Left ventricle myocardium superior (tissue), 1 donor: ENCODE data around the gene ANGPTL5. TPM values are rescaled to one million over a fixed set of nuclear protein-coding genes. Genes with fewer than 3 reads are reported as not detected.
"Not testable (repeated sequence)": the region's sequence is repeated elsewhere in the genome, so short reads cannot be mapped to it uniquely, and the experiment has no call there.

Source experiments
- ATAC-seq: fragments of 200-7000 bp; cut with Tn5 transposase; one replicate; pipeline ENCODE4 v1.9.1; 2020; ENCODE audit warnings: mild to moderate bottlenecking, moderate library complexity
- DNase-seq: peaks from one replicate; pipeline ENCODE4 v3.0.0-alpha.2; 2020
- intact Hi-C: fragments of 100-400 bp; cut with micrococcal nuclease; formaldehyde crosslinking; loops from one replicate; pipeline ENCODE4 v1.11.0; 2022
- total RNA-seq: library from RNA; stranded (reverse); fragmentation: NEBNext Ultra II Directional; extraction: Animal tissue kit (Norgen Biotek cat#: 25700); gene quantifications from one replicate; pipeline ENCODE4 v1.2.1, GENCODE V29; 2021
- donor health status: DM: no; HTN: yes; CAD: no; lungs with severe emphysema.

The ANGPTL5 gene
- total RNA-seq, 1 donor from 2014 or later = 0.77 TPM

DNA sequence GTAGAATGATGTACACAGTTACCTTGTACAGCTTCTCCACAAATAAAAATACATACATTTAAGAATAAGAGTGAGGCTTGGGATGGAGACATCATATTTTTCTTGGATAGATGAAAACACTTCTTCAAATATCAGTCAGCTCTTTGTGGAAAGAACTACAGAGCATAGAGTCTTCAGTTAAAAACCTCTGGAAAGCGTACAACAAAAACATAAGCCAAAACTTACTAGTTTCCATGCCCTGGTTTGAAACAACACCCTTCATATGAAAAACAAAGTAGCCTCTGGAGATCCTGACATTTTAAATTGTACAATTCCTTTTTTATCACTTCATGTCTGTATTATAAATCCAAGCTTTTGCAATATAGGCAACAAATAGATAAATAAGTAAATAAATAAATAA, 8.5 kb downstream of the ANGPTL5 start:
- ATAC-seq (peak; percentile 56), DNase-seq (no peak)
- intact Hi-C loops = no loop called here

DNA sequence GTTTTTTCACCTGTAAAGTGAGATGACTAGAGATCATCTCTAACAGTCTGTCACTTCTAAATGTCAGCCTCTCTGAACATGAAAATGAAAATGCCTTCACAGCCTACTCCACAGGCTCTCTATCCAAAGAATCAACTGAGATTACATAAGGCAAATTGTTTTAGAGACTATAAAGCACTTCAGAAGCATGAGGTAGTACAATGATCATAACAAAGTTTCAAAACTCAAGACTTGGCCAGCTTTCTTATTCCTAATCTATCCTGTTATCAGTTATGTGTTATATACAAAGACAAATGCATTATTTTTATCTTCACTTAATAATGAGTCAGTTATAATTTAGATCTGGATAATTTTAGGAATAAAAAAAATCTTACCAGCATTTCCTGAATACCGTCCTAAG, 21.8 kb downstream of the ANGPTL5 start:
- ATAC-seq (no peak), DNase-seq (no peak)
- intact Hi-C loops = no loop called here

DNA sequence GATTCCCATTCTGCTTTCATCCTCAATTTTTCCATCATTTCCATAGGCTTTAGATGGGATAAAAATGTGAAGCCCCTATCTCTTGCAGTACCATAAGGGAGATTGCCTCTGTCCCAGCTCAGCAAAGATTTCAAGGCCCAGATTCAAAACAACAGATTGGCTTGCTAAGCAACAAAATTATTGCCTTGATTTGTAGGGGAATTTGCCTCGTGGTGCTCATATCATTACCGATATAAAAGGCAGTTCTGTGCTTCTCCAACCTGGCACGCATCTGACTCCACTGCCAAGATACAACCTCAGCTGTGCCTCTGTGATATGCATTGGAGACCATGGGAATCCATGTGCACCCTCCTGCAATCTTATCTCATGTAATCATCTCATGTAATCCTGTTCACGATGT, 26.6 kb downstream of the ANGPTL5 start:
- DNase-seq (no peak), ATAC-seq (no peak)
- intact Hi-C loops = no loop called here

DNA sequence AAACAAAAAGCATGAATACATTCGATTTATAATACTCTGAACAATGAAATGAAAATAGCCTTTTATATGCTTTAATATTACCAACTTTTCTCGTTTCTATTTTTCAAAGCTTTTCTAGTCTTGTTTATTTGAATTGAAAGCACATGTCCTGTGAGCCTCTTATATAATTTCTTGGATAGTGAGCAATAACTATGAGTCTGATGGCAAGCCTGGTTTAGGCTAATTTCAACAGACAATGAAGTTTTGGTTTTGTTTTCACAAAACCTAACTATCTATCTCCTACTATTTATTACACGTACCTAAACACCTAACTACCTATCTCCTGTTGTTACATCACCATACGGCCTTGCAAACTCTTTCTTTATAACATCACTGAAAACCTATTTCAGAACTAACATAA, 30.7 kb downstream of the ANGPTL5 start:
- ATAC-seq (no peak), DNase-seq (no peak)
- intact Hi-C loops = no loop called here

DNA sequence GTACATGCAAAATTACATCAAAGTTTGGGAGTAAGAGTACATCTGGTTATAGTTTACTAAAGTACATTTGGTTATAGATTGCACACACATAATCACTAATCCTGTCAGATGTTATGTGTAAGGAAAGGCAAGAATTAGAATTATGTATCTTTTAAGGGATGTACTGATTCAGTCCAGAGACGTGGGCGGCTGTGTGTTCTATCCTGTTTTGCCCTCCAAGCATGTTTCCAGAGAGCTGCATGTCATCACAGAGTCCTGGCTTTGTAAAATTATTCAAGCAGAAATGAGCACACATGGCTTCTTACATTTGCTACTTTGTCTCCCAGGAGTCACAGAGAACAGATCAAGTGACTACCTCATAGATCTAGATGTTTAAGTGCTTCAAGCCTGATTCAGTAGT, 34.7 kb downstream of the ANGPTL5 start:
- intact Hi-C loops = no loop called here
- ATAC-seq = no peak
- no peak for DNase-seq

DNA sequence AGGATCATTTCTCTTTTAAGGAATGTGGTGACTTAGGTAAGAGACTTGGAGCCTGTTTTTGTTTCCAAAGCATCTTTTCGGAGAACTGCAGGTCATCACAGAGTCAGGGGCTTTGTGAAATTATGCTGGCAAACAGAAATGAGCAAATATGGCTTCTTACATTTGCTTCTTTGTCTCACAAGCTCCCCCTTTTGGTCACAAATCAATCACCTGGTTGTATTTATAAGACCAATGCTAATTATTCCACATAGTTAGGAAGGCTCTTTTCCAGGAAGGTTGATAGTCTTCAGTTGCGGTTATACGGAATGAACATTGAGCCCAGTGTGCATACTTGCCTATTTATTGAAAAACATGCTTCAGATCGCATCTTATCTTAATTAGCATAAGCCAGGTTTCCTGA, 36.1 kb downstream of the ANGPTL5 start:
- DNase-seq (no peak), ATAC-seq (no peak)
- intact Hi-C loops = no loop called here

DNA sequence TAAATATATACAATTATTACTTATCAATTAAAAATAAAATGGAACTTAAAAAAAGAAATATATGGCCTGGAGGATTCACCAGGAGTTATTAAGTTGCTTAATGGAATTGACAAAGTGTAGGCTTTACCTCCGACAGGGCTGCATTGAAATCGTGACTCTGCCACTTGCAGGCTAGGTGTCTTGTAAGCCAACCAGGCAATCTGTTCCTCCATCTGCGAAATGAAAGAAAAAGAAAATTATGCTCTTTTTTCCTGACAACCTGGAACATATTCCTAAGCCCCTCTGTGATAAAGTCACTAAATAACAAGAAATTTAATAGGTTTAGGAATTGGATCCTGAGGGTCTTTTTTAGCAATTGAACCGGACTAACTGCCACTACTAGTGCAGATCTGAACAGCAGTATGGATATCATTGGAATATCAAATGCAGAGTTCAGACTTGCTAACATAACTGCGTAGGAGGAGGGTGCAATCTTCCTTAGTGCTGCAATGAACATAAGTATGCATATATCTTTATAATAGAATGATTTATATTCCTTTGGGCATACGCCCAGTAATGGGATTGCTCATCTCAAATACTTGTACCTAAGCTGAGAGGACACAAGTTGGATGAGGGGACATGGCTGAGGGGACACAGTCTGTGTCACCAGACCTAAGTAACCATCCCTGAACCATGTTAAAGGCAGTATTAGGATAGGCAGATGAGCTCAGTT, 44.0 kb downstream of the ANGPTL5 start:
- ATAC-seq = no peak
- DNase-seq = no peak
- intact Hi-C loops = no loop called here

DNA sequence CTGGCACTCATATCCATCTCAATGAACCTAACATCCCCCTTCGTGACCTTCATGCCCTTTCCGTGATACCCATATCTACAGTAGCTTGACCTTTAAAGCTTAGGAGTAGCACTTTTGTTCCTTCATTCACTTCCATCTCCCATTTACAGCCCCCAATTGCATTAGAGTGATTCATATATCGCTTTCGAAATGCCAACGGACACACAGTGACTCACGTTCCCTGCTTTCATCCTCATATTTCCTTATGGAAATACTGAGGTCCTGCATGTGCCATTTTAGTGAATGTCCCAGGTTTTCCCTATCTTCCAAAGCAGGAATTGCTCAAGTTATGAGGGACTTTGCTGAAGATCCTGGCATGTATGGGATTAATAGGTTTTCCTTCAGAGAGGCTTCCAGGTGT, 45.8 kb downstream of the ANGPTL5 start:
- DNase-seq = no peak
- intact Hi-C loops = no loop called here
- ATAC-seq = no peak

DNA sequence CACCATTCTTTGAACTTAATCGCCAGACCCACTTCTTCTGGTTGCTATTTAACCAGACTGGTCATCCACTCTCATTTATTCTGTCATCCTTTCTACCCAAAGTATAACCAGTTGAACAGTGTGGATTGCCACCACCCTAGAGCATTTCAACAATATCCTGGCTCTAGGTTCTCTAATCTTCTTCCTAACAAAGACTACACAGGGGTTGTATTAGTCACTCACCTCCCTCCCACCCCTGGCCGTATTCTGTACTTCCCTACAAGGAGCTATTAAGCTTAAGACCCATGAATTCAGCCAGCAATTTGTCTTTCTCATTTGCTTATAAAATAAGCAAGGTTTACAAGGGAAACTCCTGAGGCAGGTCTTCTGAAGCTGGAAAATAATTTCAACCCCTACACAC, 48.4 kb downstream of the ANGPTL5 start:
- intact Hi-C loops = no loop called here
- DNase-seq = no peak
- no peak for ATAC-seq

DNA sequence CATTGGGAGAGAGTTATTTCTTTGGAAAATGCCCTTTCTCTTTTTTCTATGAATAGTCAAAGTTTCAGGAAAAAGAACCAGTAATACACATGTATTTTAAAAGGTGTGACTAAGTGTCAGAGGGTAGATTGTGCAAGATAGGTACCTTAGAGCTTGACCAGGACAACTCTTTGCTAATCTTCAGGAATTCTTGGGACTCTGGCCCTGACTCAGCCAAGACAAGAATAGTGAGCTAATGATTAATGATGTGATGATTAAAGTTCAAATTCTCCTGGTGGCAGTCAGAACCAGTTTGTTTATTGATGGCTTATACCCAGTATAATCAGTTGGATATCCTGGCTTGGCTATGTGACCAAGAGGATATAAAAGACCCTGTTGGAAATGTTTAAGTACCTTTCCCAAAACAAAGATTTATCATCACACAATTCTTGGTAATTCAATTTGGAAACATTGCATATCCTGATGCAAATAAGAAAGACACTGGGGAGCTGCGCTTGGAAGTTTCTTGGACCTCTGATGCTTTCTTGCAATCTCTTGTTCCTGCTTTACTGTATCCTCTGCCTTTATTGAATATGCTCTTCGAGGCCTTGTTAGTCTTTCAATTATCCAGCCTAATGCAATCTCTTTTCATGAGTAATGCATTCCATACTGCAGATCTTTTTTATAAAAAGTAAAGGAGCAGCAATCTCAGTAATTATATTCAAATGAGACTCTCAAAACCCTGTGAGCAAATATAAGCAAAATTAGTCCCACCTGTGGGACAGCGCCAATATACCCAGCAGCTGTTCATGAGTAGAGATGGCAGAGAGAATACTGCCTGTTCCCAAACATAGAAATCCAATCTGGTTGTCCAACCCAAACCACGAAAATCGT, 49.5 kb downstream of the ANGPTL5 start:
- intact Hi-C loops = no loop called here
- ATAC-seq = no peak
- DNase-seq = no peak

DNA sequence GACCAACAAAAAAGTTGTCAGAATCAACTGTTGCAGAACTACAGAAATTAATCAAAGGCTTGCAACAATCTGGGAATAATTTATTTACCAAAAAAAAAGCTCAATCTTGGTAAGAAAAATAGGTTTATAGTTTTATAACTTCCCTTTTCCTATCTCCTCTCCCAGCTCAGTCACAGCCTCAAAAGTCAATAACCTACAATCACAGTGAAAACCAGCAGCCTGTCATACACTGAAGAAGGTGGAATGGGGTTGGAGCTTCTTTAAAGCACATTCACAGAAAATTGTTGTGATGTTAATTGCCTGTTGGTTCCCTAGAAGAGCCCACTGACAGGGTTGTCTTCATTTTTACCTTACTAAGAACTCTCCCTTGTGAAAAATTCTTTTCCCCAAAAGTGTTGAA, 52.2 kb downstream of the ANGPTL5 start:
- intact Hi-C loops = no loop called here
- DNase-seq = no peak
- no peak for ATAC-seq

DNA sequence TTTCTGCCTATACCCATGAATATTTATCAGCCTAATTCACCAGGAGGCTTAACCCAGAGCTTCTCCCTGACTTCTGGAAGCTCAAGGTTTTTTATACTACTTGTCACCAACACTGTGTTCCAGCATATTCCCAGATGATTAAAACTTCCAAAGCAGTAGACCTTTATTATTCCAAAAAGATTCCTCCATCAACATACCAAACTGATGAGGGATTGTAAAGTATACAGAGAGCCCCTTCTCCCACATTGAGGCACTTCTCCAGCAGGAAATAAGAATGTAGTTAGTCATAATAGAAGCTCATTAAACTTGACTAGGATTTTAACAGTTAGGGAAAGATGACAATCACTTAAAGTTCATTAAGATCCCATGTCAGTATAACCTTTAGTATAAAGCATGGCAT, 53.0 kb downstream of the ANGPTL5 start:
- intact Hi-C loops = no loop called here

DNA sequence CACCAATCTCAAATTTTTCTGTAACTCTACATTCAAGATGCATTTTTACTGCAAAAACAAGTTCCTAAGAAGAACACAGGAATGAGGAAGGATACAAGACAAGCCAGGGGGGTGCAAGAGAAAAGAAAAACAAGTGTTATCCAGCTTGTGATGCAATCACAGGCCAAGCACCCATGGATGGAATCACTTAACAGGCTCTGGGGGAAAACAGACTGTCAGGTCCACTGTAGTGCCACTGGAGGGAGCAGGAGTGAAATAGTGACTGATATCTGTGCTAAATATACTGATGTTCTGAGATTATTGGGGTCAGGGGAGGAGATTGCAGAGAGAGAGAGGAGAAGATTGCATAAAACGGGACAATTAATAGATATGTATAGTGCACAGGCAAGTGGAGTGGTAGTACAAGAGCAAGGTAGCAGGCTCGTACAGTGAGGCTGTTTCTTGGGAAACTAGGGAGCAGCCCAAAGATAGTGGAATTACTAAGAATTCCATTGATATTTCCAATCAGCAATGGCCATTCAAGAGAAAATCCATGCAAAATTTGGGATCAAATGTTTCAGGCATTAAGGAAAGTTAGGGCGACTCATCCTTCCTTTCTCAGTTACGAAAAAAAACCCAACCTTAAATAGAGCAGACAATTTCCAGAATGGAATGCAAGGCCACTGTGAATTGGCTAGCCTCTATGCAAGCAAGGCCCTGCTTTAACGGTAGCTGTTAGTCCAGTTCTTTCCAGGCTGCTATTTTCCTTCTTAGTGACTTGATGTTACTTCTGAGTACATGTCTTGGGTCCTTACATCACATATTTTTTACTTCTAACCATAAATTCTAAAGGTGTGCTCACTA, 53.7 kb downstream of the ANGPTL5 start:
- ATAC-seq (peak; percentile 46), DNase-seq (no peak)
- intact Hi-C loops = no loop called here

More for the DNA sequence above, 53.0 kb downstream of the ANGPTL5 start:
- ATAC-seq (no peak), DNase-seq (no peak)

DNA sequence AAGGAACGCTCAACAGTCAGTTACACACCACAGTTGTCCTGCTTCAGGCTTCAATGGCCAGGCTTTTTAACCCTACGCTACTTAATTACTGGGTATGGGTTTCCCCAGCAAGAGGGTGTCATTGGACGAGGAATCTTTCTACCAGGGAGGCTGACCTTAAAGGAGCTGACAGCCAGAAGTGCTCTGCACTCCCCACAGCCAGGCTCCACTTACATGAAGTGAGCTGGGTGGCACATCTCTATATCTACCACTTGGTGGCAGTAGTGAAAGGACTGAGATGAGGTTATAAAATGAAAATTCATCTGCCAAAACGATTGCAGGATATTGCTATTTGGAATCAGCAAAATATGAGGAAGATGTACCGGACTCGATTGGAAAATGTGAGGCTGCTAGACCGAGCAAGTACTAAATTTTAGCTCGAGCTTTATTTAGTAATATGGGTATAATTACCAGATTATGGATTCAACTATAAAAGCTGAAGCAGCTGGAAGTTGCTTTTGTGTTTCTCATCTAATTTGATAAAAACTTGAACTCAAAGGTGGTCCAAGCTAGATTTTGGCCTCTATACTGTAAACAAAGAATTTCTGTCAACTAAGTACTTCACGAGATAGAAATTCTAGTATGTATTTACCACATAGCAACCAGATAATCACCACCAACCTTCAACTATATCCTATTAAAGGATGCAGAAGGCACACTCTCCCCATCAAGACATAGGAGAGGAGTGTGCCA, 55.5 kb downstream of the ANGPTL5 start:
- DNase-seq (peak; percentile 30), ATAC-seq (peak; percentile 86)
- intact Hi-C loops = loop anchor here (2.0 kb wide), 1 partner anchor 146 kb away; no protein-coding TSS in a partner anchor

DNA sequence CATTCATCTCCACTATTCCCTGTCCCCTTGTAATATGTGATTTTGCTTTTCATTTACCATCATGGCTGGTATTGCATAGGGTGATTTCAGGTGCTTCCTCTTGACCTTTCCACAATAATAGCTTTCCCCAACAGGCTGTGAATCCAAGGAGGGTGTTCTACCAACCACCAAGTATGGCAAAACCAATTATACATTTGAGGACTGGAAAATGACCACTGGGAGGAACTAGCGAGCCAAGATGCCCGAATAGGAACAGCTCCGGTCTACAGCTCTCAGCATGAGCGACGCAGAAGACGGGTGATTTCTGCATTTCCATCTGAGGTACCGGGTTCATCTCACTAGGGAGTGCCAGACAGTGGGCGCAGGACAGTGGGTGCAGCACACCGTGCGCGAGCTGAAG, 64.1 kb downstream of the ANGPTL5 start:
- ATAC-seq, DNase-seq, intact Hi-C loops: not testable (repeated sequence)

DNA sequence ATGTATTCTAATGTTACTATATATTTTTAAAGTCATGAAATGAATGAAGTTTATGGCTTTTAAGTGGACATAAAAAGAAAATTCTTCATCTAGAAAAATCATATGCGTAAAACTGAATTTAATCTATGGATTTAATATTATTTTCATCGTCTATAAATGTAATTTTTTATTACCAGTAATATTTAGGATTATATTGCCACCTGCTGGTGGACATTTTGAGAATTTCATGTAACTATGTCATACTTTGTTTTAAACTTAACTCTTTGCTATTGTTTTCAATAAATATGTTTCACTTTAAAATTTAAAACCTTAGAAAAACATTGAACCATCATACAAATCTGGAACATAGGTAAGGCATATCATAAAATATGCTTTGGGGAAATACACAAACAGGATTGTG, 68.1 kb downstream of the ANGPTL5 start:
- intact Hi-C loops = loop anchor here (5.0 kb wide), 1 partner anchor 391 kb away; no protein-coding TSS in a partner anchor
- DNase-seq = no peak
- no peak for ATAC-seq

DNA sequence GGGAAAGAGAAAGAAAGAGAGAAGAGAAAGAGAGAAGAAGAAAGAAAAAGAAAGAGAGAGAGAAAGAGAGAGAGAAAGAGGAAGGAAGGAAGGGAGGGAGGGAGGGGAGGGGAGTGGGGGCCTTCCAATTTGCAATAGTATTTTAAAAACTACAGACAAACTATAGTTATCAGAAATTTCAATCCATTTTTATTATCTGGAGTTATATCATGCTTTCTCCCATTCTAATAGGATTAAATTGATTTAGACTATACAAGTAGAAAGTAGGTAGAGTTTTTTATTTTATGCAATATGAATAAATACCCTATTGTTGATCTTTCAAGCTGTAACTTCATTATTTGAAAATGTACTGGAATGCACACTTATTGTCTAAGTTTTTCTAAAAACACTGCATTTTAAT, 71.7 kb downstream of the ANGPTL5 start:
- DNase-seq (no peak), ATAC-seq (no peak)
- intact Hi-C loops = loop anchor here (5.0 kb wide), 1 partner anchor 387 kb away; no protein-coding TSS in a partner anchor

DNA sequence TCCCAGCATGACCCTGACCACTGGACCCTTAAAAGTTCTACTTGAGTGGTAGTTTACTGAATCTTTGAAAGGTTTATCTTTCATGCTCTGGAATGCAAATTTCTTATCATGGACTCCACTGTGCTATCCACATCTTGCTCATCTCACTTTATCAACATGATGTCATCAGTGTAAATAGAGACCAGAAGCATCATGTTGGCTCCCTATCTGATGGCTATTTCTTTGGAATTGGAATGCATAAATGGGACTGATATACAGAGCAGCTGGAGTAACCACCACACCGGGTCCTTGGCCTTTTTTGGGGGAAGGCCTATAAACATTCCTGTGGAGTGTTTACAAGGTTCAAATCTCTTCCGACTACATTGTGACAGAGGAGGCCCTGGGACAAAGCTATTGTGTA, 75.6 kb downstream of the ANGPTL5 start:
- DNase-seq (no peak), ATAC-seq (no peak)
- intact Hi-C loops = no loop called here
